HEK293T (cell line): ENCODE measurements around the gene SORT1.
"Not testable (repeated sequence)": the region's sequence is repeated elsewhere in the genome, so short reads cannot be mapped to it uniquely, and the experiment has no call there.

Experiments
- CTCF ChIA-PET: fragments of 350-600 bp; formaldehyde crosslinking; extraction: SDS; loops from one replicate; lab custom pipeline; 2021; ENCODE audit warnings: antibody characterized with exemption, inconsistent platforms; lab: Yijun Ruan, JAX
- POLR2A ChIA-PET: fragments of 350-600 bp; formaldehyde crosslinking; extraction: SDS; loops from one replicate; lab custom pipeline; 2020; ENCODE audit warnings: antibody characterized with exemption, inconsistent platforms; lab: Yijun Ruan, JAX
- DNase-seq: peaks from one replicate; pipeline ENCODE4 v3.0.0; 2012; ENCODE audit warnings: mixed read lengths; ENCODE audit errors: extremely low spot score
- ARNT ChIP-seq: fragments of 450-650 bp; IDR thresholded peaks from 2 replicates; pipeline ENCODE4 v1.6.1; 2017; ENCODE audit warnings: mild to moderate bottlenecking
- BHLHE40 ChIP-seq: fragments of 450-650 bp; IDR thresholded peaks from 2 replicates; pipeline ENCODE4 v1.6.1; 2016; ENCODE audit warnings: mild to moderate bottlenecking, moderate library complexity, borderline replicate concordance
- CTBP1 ChIP-seq: fragments of 450-650 bp; IDR thresholded peaks from 2 replicates; pipeline ENCODE4 v1.6.1; 2016; ENCODE audit warnings: borderline replicate concordance
- ELF4 ChIP-seq: fragments of 450-650 bp; IDR thresholded peaks from 2 replicates; pipeline ENCODE4 v1.6.1; 2017; ENCODE audit warnings: antibody characterized with exemption
- FOXA1 ChIP-seq: fragments of 450-650 bp; IDR thresholded peaks from 2 replicates; pipeline ENCODE4 v1.6.1; 2016; ENCODE audit warnings: mild to moderate bottlenecking
- FOXK2 ChIP-seq: fragments of 450-650 bp; IDR thresholded peaks from 2 replicates; pipeline ENCODE4 v1.6.1; 2016; ENCODE audit warnings: mild to moderate bottlenecking
- FOXM1 ChIP-seq: fragments of 450-650 bp; IDR thresholded peaks from 2 replicates; pipeline ENCODE4 v1.6.1; 2017; ENCODE audit warnings: mild to moderate bottlenecking, borderline replicate concordance
- HDGF ChIP-seq: fragments of 450-650 bp; IDR thresholded peaks from 2 replicates; pipeline ENCODE4 v1.6.1; 2017; ENCODE audit warnings: antibody characterized with exemption, borderline replicate concordance
- L3MBTL2 ChIP-seq: fragments of 450-650 bp; conservative IDR thresholded peaks from 2 replicates; pipeline ENCODE4 v1.6.1; 2016; ENCODE audit warnings: mild to moderate bottlenecking
- LEF1 ChIP-seq: fragments of 450-650 bp; IDR thresholded peaks from 2 replicates; pipeline ENCODE4 v1.6.1; 2017; ENCODE audit warnings: mild to moderate bottlenecking, borderline replicate concordance
- NFRKB ChIP-seq: fragments of 450-650 bp; IDR thresholded peaks from 2 replicates; pipeline ENCODE4 v1.6.1; 2016; ENCODE audit warnings: mild to moderate bottlenecking, moderate library complexity
- SP1 ChIP-seq: fragments of 450-650 bp; IDR thresholded peaks from 2 replicates; pipeline ENCODE4 v1.6.1; 2017
- SUZ12 ChIP-seq: fragments of 450-650 bp; IDR thresholded peaks from 2 replicates; pipeline ENCODE4 v1.6.1; 2016; ENCODE audit warnings: mild to moderate bottlenecking
- TARDBP ChIP-seq: fragments of 450-650 bp; IDR thresholded peaks from 2 replicates; pipeline ENCODE4 v1.6.1; 2016
- ZNF384 ChIP-seq: fragments of 450-650 bp; IDR thresholded peaks from 2 replicates; pipeline ENCODE4 v1.6.1; 2016
- TF ChIP-seq, protein P1 (sequence below): fragments of 450-650 bp; IDR thresholded peaks from 2 replicates; pipeline ENCODE4 v1.6.1; 2016

SORT1 gene

DNA sequence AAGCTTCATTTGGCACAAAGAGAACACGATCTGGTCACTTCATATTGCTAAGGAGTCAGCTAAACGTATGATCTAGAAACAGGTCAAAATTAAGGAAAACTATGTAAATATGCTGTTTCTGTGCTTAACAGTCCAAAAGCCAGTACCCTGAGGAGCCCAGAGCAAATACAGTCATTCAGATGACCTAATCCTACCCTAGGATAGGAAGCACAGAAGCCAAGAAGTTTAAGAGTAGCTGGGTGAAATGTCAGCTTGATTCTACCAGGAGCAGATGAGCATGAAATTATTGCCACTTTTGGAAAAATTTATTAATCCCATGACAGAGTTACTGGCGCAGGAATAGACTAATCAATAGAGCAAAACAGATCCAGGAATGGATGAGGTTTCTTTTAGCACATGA lies 18.3 kb downstream of the SORT1 start:
- ChIA-PET POLR2A (interaction anchor here (0.6 to 1.8 kb wide), 3 partner anchors 18 to 113 kb away, joined by 4 to 6 read pairs (median 5); partner anchors contain the start of genes PSRC1 and SORT1), CTCF (interaction anchor here (1.1 kb wide), 1 partner anchor 19 kb away, joined by 6 read pairs; no protein-coding TSS in a partner anchor)
- DNase-seq: no peak
- no peak for TF ChIP-seq NFRKB
- TF ChIP-seq TARDBP: no peak
- no peak for TF ChIP-seq LEF1
- no peak for TF ChIP-seq SP1
- TF ChIP-seq SUZ12: no peak
- no peak for TF ChIP-seq FOXM1
- TF ChIP-seq ARNT: no peak
- no peak for TF ChIP-seq L3MBTL2
- TF ChIP-seq ZNF384: no peak
- TF ChIP-seq, protein P1, sequence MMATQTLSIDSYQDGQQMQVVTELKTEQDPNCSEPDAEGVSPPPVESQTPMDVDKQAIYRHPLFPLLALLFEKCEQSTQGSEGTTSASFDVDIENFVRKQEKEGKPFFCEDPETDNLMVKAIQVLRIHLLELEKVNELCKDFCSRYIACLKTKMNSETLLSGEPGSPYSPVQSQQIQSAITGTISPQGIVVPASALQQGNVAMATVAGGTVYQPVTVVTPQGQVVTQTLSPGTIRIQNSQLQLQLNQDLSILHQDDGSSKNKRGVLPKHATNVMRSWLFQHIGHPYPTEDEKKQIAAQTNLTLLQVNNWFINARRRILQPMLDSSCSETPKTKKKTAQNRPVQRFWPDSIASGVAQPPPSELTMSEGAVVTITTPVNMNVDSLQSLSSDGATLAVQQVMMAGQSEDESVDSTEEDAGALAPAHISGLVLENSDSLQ: no peak
- TF ChIP-seq CTBP1: no peak
- no peak for TF ChIP-seq BHLHE40
- TF ChIP-seq FOXK2: no peak

DNA sequence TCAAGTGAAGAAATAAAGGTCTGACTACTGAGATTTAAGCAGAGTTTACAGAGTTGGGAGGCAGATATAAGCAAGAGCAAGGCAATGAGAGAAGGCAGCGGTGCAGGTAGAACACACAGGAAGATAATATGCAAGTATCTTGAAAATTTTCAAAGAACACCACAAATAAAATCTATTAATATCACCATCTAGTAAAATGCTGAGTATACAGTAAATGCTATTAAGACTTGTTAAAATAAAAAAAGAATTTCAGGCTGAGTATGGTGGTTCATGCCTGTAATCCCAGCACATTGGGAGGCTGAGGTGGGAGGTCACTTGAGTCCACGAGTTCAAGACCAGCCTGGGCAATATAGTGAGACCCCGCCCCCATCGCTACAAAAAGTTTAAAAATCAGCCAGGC lies 20.0 kb downstream of the SORT1 start:
- CTCF ChIA-PET: no interaction called here

DNA sequence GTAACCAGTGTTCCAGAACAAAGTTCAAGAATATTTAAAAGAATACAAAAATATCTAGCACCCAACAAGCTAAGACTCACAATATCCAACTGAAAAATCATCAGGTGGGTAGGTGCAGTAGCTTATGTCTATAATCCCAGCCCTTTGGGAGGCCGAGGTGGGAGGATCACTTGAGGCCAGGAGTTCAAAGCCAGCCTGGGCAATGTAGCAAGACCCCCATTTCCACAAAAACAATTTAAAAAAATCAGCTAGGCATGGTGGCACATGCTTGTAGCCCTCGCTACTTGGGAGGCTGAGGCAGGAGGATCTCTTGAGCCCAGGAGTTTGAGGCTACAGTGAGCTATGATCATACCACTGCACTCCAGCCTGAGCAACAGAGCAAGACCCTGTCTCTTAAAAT lies 24.0 kb downstream of the SORT1 start:
- CTCF ChIA-PET, DNase-seq, POLR2A ChIA-PET: not testable (repeated sequence)

More for the DNA sequence above, 20.0 kb downstream of the SORT1 start:
- TF ChIP-seq TARDBP (no peak), NFRKB (no peak), FOXK2 (no peak), FOXA1 (no peak)
- DNase-seq: no peak
- POLR2A ChIA-PET: interaction anchor here (1.8 kb wide), 1 partner anchor 95 kb away, joined by 6 read pairs; the partner anchor contains the start of gene PSRC1

DNA sequence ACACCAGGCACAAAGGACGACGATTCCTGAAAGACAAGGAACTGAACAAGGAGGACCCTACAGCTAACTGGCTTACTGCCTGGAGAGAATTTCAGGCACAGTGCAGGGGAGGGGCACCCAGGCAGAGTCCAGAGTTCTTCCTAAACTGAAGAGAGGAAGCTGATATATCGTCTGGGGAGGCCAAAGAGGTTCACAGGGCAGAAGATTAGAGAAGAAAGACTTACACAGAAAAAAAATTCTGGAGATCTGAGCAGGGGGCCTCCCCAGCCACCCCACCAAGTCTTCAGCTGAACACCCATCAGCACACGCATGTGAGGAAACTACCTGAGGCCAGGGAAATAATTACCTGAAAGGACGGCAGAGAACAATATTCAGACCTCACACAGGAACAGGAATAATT lies 24.6 kb downstream of the SORT1 start:
- ChIA-PET CTCF (no interaction called here), POLR2A (no interaction called here)
- no peak for TF ChIP-seq FOXM1
- no peak for TF ChIP-seq TARDBP
- no peak for TF ChIP-seq LEF1
- TF ChIP-seq HDGF: no peak
- no peak for TF ChIP-seq ZNF384
- no peak for TF ChIP-seq CTBP1
- no peak for TF ChIP-seq L3MBTL2
- TF ChIP-seq BHLHE40: no peak
- TF ChIP-seq, protein P1: no peak
- no peak for TF ChIP-seq ELF4
- TF ChIP-seq SUZ12: no peak
- no peak for TF ChIP-seq SP1
- no peak for TF ChIP-seq NFRKB
- DNase-seq: no peak

DNA sequence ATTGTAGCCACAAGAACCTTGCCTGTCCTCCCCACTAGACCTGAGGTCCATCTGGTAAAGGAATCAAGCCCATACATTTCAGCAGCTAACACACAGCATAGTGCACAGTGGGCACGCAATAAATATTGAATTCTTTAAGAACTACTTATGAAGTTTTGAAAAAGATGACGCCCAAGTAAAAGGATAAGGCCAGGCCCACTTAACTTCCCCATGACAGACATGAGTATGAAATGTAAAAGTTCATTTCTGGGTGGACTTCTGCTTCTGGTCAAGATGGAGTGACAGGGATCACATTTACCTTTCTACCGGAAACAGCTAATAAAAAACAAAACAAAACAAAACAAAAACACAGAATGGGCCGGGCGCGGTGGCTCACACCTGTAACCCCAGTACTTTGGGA lies 25.4 kb downstream of the SORT1 start:
- CTCF ChIA-PET: no interaction called here

DNA sequence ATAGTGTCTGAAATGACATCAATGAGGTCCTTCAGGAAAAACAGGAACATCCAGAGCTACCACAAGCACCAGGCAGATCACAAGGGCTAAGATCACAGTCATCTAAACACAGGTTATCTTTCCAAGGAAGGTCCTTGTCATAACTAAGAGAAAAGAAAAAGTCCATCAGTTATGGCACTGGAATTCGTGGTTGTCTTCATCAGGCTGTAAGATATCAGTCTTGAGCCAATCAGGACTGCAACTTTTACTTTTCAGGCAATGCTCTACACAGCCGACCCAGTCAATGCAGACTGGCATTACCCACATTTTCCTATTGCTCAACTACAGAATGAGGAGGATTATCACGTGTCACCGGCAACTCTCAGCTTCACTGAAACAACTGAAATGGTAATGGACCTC lies 26.4 kb downstream of the SORT1 start:
- ChIA-PET CTCF (interaction anchor here (0.7 to 1.2 kb wide), 2 partner anchors 10 to 167 kb away, joined by 3 read pairs; no protein-coding TSS in a partner anchor), POLR2A (no interaction called here)
- no peak for DNase-seq
- TF ChIP-seq BHLHE40 (no peak), HDGF (no peak), L3MBTL2 (no peak), NFRKB (no peak), ELF4 (no peak)
- TF ChIP-seq, protein P1: no peak

More for the DNA sequence above, 25.4 kb downstream of the SORT1 start:
- no peak for TF ChIP-seq CTBP1
- TF ChIP-seq SP1: no peak
- no peak for TF ChIP-seq ARNT
- no peak for TF ChIP-seq BHLHE40
- TF ChIP-seq FOXA1: no peak
- TF ChIP-seq ZNF384: no peak
- TF ChIP-seq L3MBTL2: no peak
- no peak for DNase-seq
- POLR2A ChIA-PET: no interaction called here

DNA sequence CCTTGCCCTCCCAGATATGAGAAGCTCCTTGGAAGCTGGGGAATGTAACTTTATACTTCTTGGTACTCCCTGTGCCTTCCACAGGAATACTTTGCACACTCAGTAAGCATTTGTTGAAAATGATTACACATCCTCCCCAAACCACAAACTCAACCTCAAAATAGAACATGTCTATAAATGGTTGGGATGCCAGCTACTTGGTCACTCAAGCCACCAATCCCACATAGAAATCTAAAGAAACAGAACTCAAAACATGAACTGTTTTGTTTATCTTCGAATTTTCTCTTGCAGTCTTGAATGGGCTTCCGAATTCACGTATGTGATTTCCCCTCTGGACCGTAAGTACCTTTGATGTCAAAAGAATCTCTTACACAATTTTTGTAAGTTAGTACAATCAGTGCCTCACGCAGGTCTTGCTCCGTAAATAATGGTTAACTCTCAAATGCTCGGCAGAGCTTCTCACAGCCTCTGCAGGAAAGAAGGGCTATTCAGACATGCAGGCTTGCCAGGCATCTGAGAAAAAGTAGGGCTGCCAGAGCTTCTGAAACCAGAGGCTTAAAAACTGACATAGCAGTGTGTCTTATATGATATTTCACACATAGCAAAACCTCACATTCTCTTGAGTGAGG lies 26.9 kb downstream of the SORT1 start:
- DNase-seq: no peak
- no peak for TF ChIP-seq L3MBTL2
- TF ChIP-seq FOXK2: no peak
- no peak for TF ChIP-seq NFRKB
- no peak for TF ChIP-seq SP1
- ChIA-PET POLR2A (no interaction called here), CTCF (interaction anchor here (0.7 to 1.2 kb wide), 2 partner anchors 10 to 168 kb away, joined by 3 read pairs; no protein-coding TSS in a partner anchor)
